Transverse colon (tissue), 4 donors: ENCODE data around the gene KLHL11.

Source experiments
- CTCF ChIP-seq, 5 experiments: fragments of 200-600 bp in 3 of 5; fragments of 450-650 bp in 2 of 5; sonication (generic) in 3 of 5; IDR thresholded peaks; 1 replicate in 2 of 5; 2 replicates in 3 of 5; pipeline ENCODE4 v1.5.1; 2016 to 2017; ENCODE audit warnings: antibody characterized with exemption in 5 of 5, inconsistent platforms in 3 of 5, mild to moderate bottlenecking in 2 of 5, moderate library complexity in 1 of 5
- POLR2AphosphoS5 ChIP-seq, 3 donors: sonication (generic); formaldehyde crosslinking; IDR thresholded peaks; one replicate each; pipeline ENCODE4 v1.6.1; 2016; ENCODE audit warnings: antibody characterized with exemption in 3 of 3

GRCh38 chr17:41873559-41874292 lies 8.5 kb upstream of the KLHL11 start:
- TF ChIP-seq CTCF (IDR thresholded peaks at IDR 0.05) (no peak), POLR2AphosphoS5 (IDR thresholded peaks at IDR 0.05) (no peak)
